ENCODE measurements around the gene LGALS7B.
"Not testable (repeated sequence)": the region's sequence is repeated elsewhere in the genome, so short reads cannot be mapped to it uniquely, and the experiment has no call there.

LGALS7B gene

DNA sequence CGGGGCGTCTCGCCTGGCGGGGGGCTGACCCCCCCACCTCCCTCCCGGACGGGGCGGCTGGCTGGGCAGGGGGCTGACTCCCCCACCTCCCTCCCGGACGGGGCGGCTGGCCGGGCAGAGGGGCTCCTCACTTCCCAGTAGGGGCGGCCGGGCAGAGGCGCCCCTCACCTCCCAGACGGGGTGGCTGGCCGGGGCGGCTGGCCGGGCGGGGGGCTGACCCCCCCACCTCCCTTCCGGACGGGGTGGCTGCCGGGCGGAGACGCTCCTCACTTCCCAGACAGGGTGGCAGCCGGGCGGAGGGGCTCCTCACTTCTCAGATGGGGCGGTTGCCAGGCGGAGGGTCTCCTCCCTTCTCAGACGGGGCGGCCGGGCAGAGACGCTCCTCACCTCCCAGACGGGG, 8.8 kb downstream of the LGALS7B start:
- DNase-seq (ENCODE audit: low spot score): not testable (repeated sequence)

DNA sequence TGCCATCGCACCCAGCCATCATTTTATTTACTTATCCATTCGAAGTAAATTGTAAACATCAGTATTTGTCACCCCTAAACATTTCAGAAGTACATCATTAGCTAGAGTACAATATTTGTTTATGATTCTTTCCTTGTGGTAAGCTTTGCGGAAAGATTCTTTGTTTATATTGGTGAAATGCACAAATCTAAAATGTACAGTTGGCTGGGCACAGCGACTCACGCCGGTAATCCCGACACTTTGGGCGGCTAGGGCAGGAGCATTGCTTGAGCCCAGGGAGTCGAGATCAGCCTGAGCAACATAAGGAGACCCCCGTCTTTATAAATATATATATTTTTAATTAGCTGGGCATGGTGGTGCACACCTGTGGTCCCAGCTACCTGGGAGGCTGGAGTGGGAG, 10.1 kb downstream of the LGALS7B start:
- no peak for DNase-seq (ENCODE audit: low spot score)

DNA sequence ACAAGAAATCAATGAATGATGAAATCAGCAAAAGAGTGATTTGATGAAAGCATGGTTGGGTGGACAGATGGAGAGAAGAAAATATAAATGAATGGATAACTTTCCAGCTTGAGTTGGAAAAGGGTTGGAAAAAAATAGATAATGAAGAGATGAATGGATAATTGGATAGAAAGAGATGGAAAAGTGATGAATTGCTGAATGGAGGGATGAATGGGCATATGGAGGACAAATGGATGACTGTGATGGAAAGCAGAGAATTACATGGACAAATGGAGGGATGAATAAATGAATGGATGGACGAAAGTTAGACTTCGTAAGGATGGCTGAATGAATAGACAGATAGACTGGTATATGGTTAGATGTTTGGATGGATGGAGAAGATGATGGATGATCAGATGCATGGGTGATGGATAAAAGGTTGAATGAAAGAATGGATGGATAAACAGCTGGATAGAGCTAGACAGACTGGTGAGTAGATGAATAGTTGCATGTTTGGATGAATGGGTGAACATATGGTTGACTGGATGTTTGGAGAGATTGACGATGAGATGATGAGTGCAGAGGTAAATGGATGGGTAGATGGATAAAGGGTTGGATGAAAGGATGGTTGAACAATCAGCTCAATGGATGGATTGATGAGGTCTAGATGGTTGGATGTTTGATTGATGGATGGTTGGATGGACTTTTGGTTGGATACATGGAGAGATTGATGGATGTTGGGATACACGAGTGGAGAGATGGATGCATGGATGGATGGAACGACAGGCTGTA, 11.8 kb downstream of the LGALS7B start:
- DNase-seq (ENCODE audit: low spot score): no peak

DNA sequence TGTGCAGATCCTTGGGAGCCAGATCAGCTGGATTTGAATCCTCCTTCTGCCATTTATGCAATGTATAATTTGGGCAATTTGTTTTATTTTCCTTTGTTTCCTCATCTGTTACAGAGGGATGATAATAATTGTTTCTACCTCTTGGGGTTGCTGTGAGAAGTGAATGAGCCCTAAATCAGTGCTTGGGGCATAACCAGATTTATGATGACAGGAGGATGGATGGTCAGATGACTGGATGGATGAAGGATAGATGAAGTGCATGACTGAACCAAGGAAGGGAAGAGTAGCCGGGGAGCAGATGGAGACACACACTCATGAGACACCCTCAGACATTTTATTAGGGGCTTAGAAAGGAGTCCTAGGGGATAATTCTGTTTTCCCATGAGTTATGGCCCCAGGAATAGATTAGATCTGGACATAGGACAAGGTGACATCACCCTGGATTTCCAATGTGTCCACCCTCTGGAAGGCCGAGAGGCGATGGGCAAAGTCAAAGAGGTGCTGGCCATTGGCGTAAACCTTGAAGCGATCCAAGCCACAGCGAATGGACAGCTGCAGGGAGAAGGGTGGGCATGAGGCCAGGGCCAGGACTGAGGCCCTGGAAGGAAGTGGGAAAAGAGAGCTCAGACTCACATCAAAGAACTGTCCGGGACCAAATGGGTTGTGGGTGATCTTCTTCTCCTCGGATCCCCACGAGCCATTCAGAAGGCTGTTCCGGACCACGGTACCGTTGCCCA, 12.5 kb downstream of the LGALS7B start:
- DNase-seq (ENCODE audit: low spot score): no peak

DNA sequence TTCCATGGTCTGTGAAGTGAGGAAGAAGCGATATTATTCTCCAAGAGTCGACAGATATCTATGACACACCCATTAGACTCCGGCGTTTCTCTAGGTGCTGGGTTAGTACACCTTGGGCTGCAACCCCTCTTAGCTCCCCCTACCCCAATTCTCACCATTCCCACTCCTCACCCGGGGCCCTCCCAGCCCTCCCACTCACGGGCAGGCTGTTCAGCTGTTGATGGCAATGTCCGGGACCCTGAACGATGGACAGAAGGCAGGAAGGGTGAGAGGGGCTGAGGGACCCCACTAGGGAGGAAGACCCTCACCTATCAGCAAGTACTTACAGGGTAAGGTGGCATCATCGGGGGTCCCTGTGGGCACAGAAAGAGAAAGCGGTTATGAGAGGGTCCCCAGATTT, 14.5 kb downstream of the LGALS7B start:
- no peak for DNase-seq (ENCODE audit: low spot score)

DNA sequence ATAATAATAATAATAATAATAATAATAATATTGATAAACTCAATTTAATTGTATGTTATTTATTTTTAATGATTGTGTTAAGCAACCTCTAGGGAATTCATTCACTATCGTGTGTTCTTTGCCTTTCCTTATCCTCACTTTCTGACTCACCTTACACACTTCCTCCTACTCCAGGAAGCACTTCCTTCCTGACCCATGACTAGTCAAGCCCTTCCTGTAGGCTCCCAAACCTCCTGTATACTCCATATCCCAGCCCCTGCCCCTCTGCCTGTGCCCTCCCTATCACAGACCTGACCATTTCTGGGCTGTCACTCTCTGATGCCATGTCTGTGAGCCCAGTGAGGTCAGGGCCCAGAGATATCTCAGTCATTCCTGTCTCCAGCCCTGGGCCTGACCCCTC, 16.2 kb downstream of the LGALS7B start:
- DNase-seq (ENCODE audit: low spot score): no peak

DNA sequence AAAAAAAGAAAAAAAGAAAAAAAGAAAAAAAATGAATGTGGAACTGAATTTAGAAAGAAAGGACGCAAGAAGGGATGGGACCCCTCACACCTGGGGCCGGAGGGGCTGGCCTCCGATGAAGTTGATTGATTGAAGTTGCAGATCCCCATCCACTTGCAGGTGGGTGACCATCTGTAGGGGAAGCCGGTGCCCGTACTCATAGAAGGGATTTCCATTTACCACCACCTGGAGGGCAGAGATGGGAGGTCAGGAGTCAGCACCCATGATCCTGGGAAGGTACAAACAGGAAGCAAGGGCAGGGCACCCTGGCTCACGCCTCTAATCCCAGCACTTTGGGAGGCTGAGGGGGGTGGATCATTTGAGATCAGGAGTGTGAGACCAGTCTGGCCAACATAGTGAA, 17.4 kb downstream of the LGALS7B start:
- DNase-seq (ENCODE audit: low spot score): no peak

DNA sequence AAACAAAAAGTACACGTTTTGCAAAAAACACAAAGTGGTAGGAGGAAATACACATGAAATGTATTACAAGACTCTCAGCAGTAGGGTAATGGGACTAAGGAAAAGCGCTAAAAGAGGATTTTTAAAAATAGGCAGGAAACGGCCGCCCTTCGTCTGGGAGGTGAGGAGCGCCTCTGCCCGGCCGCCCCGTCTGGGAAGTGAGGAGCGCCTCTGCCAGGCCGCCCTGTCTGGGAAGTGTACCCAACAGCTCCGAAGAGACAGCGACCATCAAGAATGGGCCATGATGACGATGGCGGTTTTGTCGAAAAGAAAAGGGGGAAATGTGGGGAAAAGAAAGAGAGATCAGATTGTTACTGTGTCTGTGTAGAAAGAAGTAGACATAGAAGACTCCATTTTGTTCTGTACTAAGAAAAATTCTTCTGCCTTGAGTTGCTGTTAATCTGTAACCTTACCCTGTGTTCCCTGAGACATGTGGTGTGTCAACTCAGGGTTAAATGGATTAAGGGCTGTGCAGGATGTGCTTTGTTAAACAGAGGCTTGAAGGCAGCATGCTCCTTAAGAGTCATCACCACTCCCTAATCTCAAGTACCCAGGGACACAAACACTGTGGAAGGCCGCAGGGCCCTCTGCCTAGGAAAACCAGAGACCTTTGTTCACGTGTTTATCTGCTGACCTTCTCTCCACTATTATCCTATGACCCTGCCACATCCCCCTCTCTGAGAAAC, 18.5 kb downstream of the LGALS7B start:
- not testable (repeated sequence) for DNase-seq (ENCODE audit: low spot score)

DNA sequence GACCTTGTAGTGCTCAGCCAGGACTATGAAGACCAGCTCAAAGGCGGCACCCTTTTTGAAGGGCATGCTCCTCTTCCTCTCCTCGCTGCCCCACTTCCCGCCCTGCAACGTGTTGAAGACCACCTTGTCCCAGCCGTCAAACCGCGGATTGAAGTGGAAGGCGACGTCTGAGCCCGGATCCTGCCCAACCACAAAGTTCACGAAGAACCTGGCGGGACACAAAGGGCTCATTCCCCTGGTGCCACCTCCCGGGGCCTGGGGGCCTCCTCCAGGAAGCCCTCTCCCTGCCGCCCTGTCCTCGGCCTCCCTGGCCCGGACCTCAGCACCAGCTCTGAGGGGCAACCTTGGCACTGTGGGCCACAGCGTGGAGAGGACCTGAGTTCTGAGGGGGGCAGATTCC, 19.7 kb downstream of the LGALS7B start:
- no peak for DNase-seq (ENCODE audit: low spot score)

DNA sequence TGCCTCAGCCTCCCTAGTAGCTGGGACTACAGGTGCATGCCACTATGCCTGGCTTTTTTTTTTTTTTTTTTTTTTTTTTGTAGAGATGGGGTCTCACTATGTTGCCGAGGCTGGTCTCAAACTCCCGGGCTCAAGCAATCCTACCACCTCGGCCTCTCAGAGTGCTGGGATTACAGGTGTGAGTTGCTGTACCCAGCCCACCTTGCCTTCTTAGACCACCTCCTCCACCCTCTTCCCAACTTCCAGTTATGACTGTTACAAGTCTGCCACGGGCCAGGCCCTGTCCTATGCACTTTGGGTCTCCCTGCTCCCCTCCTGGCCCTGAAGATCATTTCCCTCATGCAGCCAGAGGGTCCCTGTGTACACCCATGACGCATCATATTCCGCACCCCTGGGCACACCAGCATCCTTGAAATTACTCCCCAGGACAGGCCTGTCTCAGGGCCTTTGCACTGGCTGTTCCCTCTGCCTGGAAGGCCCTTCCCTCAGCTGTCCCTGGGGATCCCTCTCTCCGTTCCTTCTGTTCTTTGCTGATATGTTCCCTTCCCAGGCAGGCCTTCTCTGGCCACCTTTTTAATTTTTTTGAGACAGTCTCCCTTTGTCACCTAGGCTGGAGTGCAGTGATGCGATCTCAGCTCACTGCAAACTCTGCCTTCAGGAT, 20.7 kb downstream of the LGALS7B start:
- no peak for DNase-seq (ENCODE audit: low spot score)

DNA sequence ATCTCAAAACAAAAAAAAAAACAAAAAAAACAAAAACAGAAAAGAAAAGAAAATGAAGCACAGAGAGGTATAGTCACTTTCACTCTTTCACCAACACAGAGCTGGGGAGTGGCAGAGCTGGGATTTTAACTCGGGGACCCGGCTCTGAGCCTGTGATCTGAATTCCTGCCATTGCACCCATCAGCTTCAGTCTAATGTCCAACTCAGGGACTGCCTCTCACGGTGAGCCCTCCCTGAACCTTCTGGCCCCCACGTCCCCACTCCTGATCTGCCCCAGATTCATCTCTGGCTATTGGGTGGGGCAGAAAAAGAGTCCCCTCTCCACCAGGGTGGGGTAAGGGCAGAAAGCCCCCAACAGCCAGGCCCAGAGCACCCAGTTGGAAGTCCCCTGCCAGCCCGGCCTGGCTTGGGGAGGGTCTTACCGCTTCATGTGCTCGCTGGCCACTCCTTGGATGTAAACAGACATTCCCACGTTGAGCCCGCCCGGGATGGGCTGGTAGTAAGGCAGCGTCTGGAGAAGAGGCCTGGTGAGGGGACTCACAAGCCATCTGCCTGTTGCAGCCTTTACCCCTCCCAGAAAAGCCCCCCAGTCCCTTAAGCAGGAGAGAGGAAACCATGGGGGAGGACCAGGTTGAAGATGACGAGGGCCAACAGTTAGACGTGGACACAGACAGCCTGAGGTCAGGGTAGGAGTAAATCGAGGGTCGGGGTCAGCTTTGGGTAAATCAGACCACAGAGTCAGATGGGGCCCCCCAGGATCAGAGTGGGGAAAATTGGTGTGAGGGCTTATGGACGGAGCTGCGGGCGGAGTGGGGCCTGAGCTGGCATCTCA, 23.2 kb downstream of the LGALS7B start:
- no peak for DNase-seq (ENCODE audit: low spot score)

DNA sequence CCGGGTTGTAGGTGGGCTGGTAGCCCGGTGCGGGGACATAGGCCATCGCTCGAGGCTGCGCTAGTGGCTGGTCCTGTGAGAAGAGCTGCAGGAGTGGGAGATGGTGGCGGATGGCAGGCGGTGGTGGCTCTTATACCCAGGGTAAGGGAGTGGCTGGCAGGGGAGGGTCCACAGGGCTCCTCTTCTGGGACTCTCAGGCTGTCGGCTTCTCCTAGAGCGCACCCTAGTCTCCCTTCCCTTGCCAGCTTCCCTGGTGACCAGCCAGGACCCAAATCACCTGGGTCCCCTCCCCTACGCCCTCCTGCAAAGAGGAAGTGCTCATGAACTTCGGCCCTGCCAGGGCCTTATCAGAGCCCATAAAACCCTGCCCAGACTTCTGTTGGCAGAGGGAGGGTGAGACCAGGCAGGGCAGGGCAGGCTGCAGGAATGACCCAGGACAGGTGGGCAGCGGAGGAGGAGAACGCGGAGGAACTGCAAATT, 23.9 kb downstream of the LGALS7B start, which contains the start of gene LGALS4:
Gene LGALS4, minus strand, starts transcription at position 105 of the 480 bp plus-strand sequence. Its CDS starts 59 bp downstream, at position 46.
- DNase-seq (ENCODE audit: low spot score): no peak

DNA sequence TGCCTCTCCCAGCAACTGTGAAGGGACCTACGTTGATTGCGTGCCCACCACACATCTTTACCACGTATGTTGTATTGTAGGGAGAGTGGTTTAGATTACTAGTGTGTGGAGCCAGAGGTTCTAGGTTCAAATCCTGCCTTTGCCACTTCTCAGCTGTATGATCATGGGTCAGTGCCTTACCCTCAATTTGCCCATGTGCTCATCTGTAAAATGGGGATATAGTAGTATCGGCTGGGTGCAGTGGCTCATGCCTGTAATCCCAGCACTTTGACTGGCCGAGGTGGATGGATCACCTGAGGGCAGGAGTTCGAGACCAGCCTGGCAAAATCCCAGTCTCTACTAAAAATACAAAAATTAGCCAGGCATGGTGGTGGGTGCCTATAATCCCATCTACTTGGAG, 24.3 kb downstream of the LGALS7B start:
- DNase-seq (ENCODE audit: low spot score): no peak

DNA sequence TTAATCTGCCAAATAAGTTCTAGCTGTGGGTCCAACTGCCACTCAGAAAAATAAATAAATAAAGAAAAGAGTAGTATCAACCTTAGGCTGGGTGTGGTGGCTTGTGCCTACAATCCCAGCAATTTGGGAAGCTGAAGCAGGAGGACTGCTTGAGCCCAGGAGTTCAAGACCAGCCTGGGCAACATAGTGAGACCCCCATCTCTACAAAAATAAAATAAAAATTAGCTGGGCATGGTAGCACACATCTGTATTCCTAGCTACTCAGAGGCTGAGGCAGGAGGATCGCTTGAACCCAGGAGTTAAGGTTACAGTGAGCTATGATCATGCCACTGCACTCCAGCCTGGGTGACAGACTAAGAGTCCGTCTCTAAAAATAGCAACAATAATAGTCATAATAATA, 24.9 kb downstream of the LGALS7B start:
- not testable (repeated sequence) for DNase-seq (ENCODE audit: low spot score)

DNA sequence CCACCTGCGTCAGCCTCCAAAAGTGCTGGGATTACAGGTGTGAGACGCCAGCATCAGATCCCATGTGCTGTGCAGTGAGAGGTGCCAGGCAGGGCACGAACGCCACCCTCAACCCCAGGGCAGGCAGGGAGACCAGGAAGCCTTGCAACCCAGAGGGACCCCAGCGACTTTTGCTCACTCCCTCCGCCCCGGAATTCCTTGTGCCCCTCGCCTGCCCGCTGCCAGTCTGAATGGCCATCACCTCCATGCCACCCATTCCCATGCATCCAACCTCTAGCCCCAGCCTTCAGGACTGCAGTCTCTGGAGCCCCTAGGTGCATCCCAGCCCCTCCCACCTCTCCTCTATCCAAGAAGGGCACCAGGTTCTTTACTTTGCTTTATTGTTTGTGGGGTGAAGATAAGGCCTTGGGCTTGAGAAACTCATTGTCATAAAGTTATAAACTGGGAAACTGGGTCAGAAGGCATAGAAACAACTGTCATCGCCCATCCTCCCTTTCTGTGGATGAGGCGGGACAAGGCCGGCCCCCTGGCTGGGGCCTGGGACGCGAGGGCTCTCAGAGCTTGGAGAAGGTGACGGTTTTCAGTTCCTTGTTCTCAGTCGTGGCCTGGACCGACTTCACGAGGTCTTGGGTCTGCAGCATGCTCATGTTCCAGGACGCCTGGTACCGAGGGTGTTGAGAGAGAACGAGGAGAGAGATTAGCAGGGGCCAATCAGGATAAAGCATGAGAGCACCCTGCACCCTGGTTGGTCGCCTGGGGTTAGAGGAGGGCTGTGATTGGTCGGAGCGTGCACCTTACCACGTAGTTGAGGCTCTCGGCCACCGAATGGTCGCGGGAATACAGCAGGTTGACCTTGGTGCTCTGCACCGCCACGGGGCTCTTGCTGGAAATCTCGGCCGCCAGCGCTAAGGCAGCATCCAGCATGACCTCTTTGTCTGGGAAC, 26.3 kb downstream of the LGALS7B start:
- DNase-seq (ENCODE audit: low spot score): no peak

DNA sequence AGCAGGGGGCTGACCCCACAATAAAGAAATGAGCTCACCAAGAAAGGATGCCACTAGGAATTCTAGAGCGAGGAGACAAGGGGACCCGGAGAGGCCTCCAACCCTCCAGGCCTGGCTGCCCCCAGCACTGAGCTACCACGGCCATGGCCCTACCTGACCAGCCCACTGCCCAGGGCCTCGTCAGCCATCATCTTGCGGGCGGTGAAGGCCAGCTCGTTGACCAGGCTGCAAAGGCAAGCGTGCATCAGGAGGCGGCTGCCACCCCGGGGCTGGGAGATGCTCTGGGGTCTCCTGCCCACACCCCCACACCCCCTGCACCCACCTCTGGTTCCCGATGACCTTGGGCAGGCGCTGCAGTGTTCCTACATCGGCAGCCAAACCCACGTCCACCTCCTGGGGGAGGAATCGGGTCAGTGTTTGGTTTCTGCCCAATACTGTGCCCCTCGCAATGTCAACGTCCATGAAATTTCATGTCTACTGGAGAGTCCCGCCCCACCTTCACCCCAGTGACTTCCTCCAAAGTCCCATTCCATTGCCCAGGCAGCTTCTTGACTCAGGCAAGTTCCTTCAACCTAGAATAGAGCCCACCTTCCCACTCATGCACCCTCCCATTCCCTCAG, 27.2 kb downstream of the LGALS7B start:
- DNase-seq (ENCODE audit: low spot score): no peak

DNA sequence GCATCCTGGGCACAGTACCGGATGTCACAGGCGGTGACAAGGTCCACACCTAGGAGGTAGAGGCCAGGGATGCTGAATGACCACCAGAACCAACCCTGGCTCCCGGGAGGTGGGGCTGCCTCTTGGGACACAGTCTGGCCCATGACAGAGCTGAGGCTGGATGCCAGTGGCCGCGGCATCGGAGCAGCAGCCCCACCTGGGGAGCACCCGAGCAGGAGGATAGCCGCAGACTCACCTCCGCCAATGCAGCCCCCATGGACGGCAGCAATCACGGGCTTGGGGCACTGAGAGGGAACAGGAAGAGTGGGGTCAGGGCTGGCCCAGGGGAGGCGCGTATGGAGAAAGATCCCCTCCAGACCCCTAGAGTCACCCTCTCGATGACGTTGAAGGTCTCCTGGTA, 28.1 kb downstream of the LGALS7B start:
- DNase-seq (ENCODE audit: low spot score): no peak

DNA sequence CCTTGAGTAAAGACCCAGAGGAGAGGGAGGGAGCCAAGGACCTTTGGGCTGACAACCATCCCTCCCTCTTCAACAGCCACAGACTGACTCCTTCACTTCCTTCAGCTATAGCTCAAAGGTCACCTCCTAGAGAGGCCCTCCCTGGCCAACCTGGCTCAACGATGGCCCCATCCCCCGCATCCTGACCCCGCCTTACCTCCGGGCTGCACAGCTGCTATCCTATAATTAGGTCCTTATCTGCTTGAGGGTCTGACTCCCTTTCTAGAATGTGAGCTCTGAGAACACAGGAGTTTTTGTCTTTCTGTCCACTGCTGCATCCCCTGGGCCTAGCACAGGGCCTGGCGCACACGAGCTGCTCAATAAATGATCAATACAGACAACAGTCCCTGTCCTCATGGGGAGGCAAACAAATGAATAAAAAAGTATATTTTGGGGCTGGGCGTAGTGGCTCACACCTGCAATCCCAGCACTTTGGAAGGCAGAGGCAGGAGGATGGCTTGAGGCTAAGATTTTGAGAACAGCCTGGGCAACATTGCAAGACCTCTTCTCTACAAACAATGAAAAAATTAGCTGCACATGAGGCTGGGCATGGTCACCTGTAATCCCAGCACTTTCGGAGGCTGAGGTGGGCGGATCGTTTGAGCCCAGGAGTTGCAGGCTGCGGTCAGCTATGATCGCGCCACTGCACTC, 30.4 kb downstream of the LGALS7B start:
- DNase-seq (ENCODE audit: low spot score): no peak

DNA sequence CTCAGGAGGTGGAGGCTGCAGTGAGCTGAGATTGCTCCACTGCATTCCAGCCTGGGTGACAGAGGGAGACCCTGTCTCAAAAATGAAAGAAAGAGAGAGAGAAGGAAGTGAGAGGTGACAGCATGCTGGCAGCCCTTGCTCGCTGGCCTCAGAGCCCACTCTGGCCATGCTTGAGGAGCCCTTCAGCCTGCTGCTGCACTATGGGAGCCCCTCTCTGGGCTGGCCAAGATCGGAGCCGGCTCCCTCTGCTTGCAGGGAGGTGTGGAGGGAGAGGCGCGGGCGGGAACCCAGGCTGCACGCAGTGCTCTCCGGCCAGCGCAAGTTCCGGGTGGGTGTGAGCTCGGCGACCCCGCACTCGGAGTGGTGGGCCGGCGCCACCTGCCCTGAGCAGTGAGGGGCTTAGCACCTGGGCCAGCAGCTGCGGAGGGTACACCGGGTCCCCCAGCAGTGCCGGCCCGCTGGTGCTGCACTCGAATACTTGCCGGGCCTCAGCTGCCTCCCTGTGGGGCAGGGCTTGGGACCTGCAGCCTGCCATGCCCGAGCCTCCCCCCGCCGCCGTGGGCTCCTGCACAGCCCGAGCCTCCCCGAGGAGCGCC, 32.3 kb downstream of the LGALS7B start:
- DNase-seq (ENCODE audit: low spot score): not testable (repeated sequence)

All from Ammon's horn (tissue), 1 donor.